Right lobe of liver (tissue), 6 donors: Measurements from ENCODE around the gene ZFPM1. TPM values are rescaled to one million over a fixed set of nuclear protein-coding genes. Genes with fewer than 3 reads are reported as not detected.
A peak's percentile ranks its signal among the peaks of the same experiment; 100 is the strongest.

Experiments used
- ATAC-seq, 4 donors: fragments of 200-7000 bp; cut with Tn5 transposase; one replicate each; pipeline ENCODE4 v1.9.1; 2020; ENCODE audit warnings: mild to moderate bottlenecking in 4 of 4, moderate library complexity in 4 of 4
- DNase-seq, 3 donors: peaks; one replicate each; pipeline ENCODE4 v3.0.0-alpha.2; 2020
- H3K27ac ChIP-seq, 3 donors: fragments of 200-600 bp; one replicate each; pipeline ENCODE4 v1.8.0; 2022
- H3K27me3 ChIP-seq, 2 donors: fragments of 200-600 bp; one replicate each; pipeline ENCODE4 v1.8.0; 2022
- H3K36me3 ChIP-seq, 4 donors: fragments of 200-600 bp; sonication (generic) in 1 of 4; one replicate each; pipeline versions ENCODE4 v1.5.1 to v1.8.0; 2017 to 2022; ENCODE audit warnings: control low read depth in 1 of 4
- H3K4me1 ChIP-seq, 4 donors: fragments of 200-600 bp; sonication (generic) in 1 of 4; one replicate each; pipeline versions ENCODE4 v1.5.1 to v1.8.0; 2017 to 2022; ENCODE audit warnings: control low read depth in 1 of 4
- H3K4me3 ChIP-seq, 3 donors: fragments of 200-600 bp; one replicate each; pipeline ENCODE4 v1.8.0; 2022
- H3K9me3 ChIP-seq, 4 donors: fragments of 200-600 bp; sonication (generic) in 1 of 4; one replicate each; pipeline versions ENCODE4 v1.5.1 to v1.8.0; 2017 to 2022; ENCODE audit warnings: control low read depth in 1 of 4
- POLR2A ChIP-seq: fragments of 450-650 bp; IDR thresholded peaks from one replicate; pipeline ENCODE4 v1.6.1; 2017; ENCODE audit warnings: antibody characterized with exemption, mild to moderate bottlenecking
- WGBS: methylation state at CpG from one replicate; pipeline ENCODE4 v1.1.6; 2018; ENCODE audit warnings: low coverage, low lambda C conversion rate; ENCODE audit not compliant: insufficient coverage; ENCODE audit errors: missing lambda C conversion rate; 5-methylcytosine and 5-hydroxymethylcytosine counted together
- intact Hi-C, 2 donors: fragments of 100-400 bp; cut with DNase I; formaldehyde crosslinking; loops; one replicate each; pipeline versions ENCODE4 v1.11.2 to v1.14.1; 2022
- total RNA-seq, 6 experiments: library from RNA; depleted of rRNA in 2 of 6; stranded (reverse); fragments of >200 nt in 2 of 6; fragmentation: NEBNext Ultra II Directional in 3 of 6; extraction: Animal tissue kit (Norgen Biotek cat#: 25700) in 3 of 6; gene quantifications; one replicate each; pipeline versions ENCODE4 v1.1.0 to v1.2.4, GENCODE V29; 2016 to 2023
- TF ChIP-seq, protein P1 (sequence below), 4 donors: fragments of 200-600 bp in 3 of 4; fragments of 450-650 bp in 1 of 4; IDR thresholded peaks; one replicate each; pipeline versions ENCODE4 v1.5.1 to v1.8.0; 2016 to 2022; ENCODE audit warnings: antibody characterized with exemption in 4 of 4, mild to moderate bottlenecking in 2 of 4
- donor health status: DM: no; HTN: yes; CAD: no.
- donor health status: DM: no; HTN: no; CAD: no.
- donor health status: DM: no; HTN: no; CAD: no.
- donor health status: DM: no; HTN: yes; CAD: no.
- donor health status: DM: no; HTN: yes; CAD: no.

ZFPM1 gene
- total RNA-seq, 6 experiments from 2014 or later = 3.8 to 15.5 (median 8.3) TPM

DNA sequence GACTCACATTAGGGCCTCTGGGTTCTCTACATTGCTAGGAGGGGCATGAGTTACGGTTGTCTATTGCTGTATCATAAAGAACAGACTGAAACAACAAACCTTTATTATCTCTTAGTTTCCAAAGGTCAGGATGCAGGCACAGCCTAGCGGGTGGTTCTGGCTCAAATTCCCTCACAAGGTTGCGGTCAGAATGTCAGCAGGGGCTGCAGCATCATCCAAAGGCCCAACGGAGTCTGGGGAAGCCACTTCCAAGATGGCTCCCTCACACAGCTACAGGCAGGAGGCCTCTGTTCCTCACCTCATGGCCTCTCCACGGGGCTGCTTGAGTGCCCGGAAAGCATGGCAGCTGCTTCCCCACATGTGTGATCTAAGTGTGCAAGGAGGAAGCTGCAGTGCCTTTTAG lies 29.6 kb upstream of the ZFPM1 start:
- Histone ChIP-seq H3K27ac (no peak overlapping the region), H3K36me3 (no peaks in the 10 kb centered on the region), H3K27me3 (no peaks in the 10 kb centered on the region), H3K4me3 (no peak overlapping the region), H3K4me1 (no peaks in the 10 kb centered on the region), H3K9me3 (no peaks in the 10 kb centered on the region)
- TF ChIP-seq POLR2A = no peak
- TF ChIP-seq, protein P1, sequence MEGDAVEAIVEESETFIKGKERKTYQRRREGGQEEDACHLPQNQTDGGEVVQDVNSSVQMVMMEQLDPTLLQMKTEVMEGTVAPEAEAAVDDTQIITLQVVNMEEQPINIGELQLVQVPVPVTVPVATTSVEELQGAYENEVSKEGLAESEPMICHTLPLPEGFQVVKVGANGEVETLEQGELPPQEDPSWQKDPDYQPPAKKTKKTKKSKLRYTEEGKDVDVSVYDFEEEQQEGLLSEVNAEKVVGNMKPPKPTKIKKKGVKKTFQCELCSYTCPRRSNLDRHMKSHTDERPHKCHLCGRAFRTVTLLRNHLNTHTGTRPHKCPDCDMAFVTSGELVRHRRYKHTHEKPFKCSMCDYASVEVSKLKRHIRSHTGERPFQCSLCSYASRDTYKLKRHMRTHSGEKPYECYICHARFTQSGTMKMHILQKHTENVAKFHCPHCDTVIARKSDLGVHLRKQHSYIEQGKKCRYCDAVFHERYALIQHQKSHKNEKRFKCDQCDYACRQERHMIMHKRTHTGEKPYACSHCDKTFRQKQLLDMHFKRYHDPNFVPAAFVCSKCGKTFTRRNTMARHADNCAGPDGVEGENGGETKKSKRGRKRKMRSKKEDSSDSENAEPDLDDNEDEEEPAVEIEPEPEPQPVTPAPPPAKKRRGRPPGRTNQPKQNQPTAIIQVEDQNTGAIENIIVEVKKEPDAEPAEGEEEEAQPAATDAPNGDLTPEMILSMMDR (IDR thresholded peaks at IDR 0.05) = no peak
- WGBS = 70% methylated on average over 6 of the region's 6 CpGs
- DNase-seq = no peak
- intact Hi-C loops = no loop called here
- ATAC-seq = no peak

GRCh38 chr16:88424587-88425235 lies 28.4 kb upstream of the ZFPM1 start:
- ATAC-seq = peak in 1 of 4 donors; percentile 28
- Histone ChIP-seq H3K4me1 (no peaks in the 10 kb centered on the region), H3K9me3 (no peaks in the 10 kb centered on the region), H3K4me3 (no peak overlapping the region), H3K36me3 (no peaks in the 10 kb centered on the region), H3K27ac (no peak overlapping the region), H3K27me3 (no peaks in the 10 kb centered on the region)
- intact Hi-C loops = no loop called here
- no CpG with 5 or more reads among the region's 24 CpGs for WGBS
- DNase-seq = no peak
- TF ChIP-seq, protein P1 (IDR thresholded peaks at IDR 0.05) = no peak
- no peak for TF ChIP-seq POLR2A

GRCh38 chr16:88426018-88426417 lies 27.1 kb upstream of the ZFPM1 start:
- no CpG with 5 or more reads among the region's 13 CpGs for WGBS
- intact Hi-C loops = no loop called here

GRCh38 chr16:88427376-88427775 lies 25.7 kb upstream of the ZFPM1 start:
- intact Hi-C loops = no loop called here
- Histone ChIP-seq H3K27me3 (no peaks in the 10 kb centered on the region), H3K4me3 (no peak overlapping the region), H3K27ac (no peak overlapping the region), H3K4me1 (no peaks in the 10 kb centered on the region), H3K36me3 (no peaks in the 10 kb centered on the region), H3K9me3 (no peaks in the 10 kb centered on the region)
- DNase-seq = no peak
- ATAC-seq = no peak
- WGBS = no CpG with 5 or more reads among the region's 19 CpGs
- TF ChIP-seq, protein P1 (IDR thresholded peaks at IDR 0.05) = no peak

More at GRCh38 chr16:88426018-88426417, 27.1 kb upstream of the ZFPM1 start:
- no peak for DNase-seq
- H3K4me1 ChIP-seq = no peaks in the 10 kb centered on the region
- no peak overlapping the region for H3K27ac ChIP-seq
- ATAC-seq = no peak
- TF ChIP-seq, protein P1 (IDR thresholded peaks at IDR 0.05) = no peak
- H3K36me3 ChIP-seq = no peaks in the 10 kb centered on the region
- no peak overlapping the region for H3K4me3 ChIP-seq
- H3K27me3 ChIP-seq = no peaks in the 10 kb centered on the region
- no peaks in the 10 kb centered on the region for H3K9me3 ChIP-seq
